Smooth muscle cell (in vitro differentiated cells): ENCODE results near the gene TCIRG1. TPM values are rescaled to one million over a fixed set of nuclear protein-coding genes. Genes with fewer than 3 reads are reported as not detected.

Experiments
- DNase-seq: peaks from one replicate; lab custom pipeline; 2025; ENCODE audit not compliant: unreplicated experiment; lab: John Stamatoyannopoulos, UW
- H2AFZ ChIP-seq: fragments of 200-600 bp; sonication (generic); 2 replicates; pipeline ENCODE4 v1.6.0; 2016; ENCODE audit warnings: antibody characterized with exemption, low read depth, mild to moderate bottlenecking
- H3F3A ChIP-seq: fragments of 200-600 bp; sonication (generic); 2 replicates; pipeline ENCODE4 v1.6.0; 2017; ENCODE audit warnings: antibody characterized with exemption, low read depth
- H3K27ac ChIP-seq: fragments of 200-600 bp; sonication (generic); 2 replicates; pipeline ENCODE4 v1.5.1; 2016; ENCODE audit warnings: low read depth, mild to moderate bottlenecking
- H3K27me3 ChIP-seq: fragments of 200-600 bp; sonication (generic); 2 replicates; pipeline ENCODE4 v1.6.1; 2016; ENCODE audit warnings: low read depth, mild to moderate bottlenecking
- H3K36me3 ChIP-seq: fragments of 200-600 bp; sonication (generic); 2 replicates; pipeline ENCODE4 v1.5.1; 2016; ENCODE audit warnings: low read depth
- H3K4me1 ChIP-seq: fragments of 200-600 bp; sonication (generic); 2 replicates; pipeline ENCODE4 v1.5.1; 2016; ENCODE audit warnings: low read depth
- H3K4me2 ChIP-seq: fragments of 200-600 bp; sonication (generic); 2 replicates; pipeline ENCODE4 v1.6.0; 2016; ENCODE audit warnings: mild to moderate bottlenecking
- H3K4me3 ChIP-seq: fragments of 200-600 bp; sonication (generic); 2 replicates; pipeline ENCODE4 v1.5.1; 2016; ENCODE audit warnings: mild to moderate bottlenecking
- H3K79me2 ChIP-seq: fragments of 200-600 bp; sonication (generic); 2 replicates; pipeline ENCODE4 v1.6.0; 2016; ENCODE audit warnings: low read depth, mild to moderate bottlenecking
- H3K9ac ChIP-seq: fragments of 200-600 bp; sonication (generic); 2 replicates; pipeline ENCODE4 v1.6.0; 2016; ENCODE audit warnings: low read depth
- H3K9me3 ChIP-seq: fragments of 200-600 bp; sonication (generic); replicated peaks from 2 replicates; pipeline ENCODE4 v1.5.1; 2016; ENCODE audit warnings: low read depth
- H4K20me1 ChIP-seq: fragments of 200-600 bp; sonication (generic); 2 replicates; pipeline ENCODE4 v1.6.0; 2016; ENCODE audit warnings: low read depth
- WGBS: methylation state at CpG from one replicate; pipeline ENCODE4 v1.1.7; 2016; ENCODE audit warnings: low lambda C conversion rate; 5-methylcytosine and 5-hydroxymethylcytosine counted together
- polyA plus RNA-seq: library from polyadenylated mRNA; unstranded; fragments of >200 nt; fragmentation: Nextera tagmentation; extraction: Ambion mirVana; gene quantifications from 2 replicates; pipeline ENCODE4 v1.2.1, GENCODE V29; 2016
- total RNA-seq: library from RNA; depleted of rRNA; stranded (reverse); fragments of >200 nt; gene quantifications from 2 replicates; pipeline ENCODE4 v1.2.3, GENCODE V29; 2014
- TF ChIP-seq, protein P1 (sequence below): fragments of 200-600 bp; sonication (generic); IDR thresholded peaks from 2 replicates; pipeline ENCODE4 v1.5.1; 2017; ENCODE audit warnings: borderline replicate concordance, mild to moderate bottlenecking, antibody characterized with exemption; ENCODE audit not compliant: insufficient read depth, poor library complexity, severe bottlenecking

Gene TCIRG1
- total and polyA plus RNA-seq, 2 experiments from 2014 or later: 39.7 to 59.0 TPM

DNA sequence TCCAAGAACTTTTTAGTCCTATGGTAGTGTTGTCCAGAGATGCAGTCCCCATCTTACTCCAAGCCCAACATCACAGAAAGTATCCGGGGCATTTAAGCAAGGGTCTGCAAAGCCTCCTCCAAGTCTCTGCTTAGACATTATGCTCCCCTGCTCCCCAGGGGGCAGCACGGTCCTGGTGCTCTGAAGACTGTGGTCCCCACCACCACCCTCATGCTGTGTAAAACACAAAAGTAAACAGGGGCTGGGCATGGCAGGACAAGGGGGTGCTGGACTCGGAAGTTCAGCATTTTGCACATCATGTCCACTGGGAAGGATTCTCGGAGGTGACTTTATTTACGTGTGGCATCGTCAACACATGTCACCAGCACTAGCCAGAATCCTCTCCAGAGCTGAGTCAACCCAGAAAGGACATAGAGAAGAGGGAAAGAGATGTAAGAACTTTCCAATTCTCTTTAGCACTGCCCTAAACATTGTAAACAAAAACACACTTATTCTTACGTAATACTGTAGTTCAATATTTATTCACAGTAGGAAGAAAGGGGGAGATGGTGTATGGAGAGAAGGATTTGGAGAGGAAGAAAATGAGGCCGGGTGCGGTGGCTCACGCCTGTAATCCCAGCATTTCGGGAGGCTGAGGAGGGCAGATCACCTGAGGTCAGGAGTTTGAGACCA is 37.7 kb downstream of the TCIRG1 start:
- Histone ChIP-seq H3K27me3 (no peaks in the 10 kb centered on the region), H3K36me3 (no peaks in the 10 kb centered on the region), H3K4me2 (no peak overlapping the region), H3K27ac (no peak overlapping the region), H2AFZ (no peak overlapping the region), H3K9me3 (no peaks in the 10 kb centered on the region), H3K4me1 (no peaks in the 10 kb centered on the region), H3K4me3 (no peak overlapping the region), H4K20me1 (peaks cover 14% of the 10 kb centered on the region), H3F3A (no peaks in the 10 kb centered on the region), H3K79me2 (no peaks in the 10 kb centered on the region), H3K9ac (no peak overlapping the region)
- TF ChIP-seq, protein P1, sequence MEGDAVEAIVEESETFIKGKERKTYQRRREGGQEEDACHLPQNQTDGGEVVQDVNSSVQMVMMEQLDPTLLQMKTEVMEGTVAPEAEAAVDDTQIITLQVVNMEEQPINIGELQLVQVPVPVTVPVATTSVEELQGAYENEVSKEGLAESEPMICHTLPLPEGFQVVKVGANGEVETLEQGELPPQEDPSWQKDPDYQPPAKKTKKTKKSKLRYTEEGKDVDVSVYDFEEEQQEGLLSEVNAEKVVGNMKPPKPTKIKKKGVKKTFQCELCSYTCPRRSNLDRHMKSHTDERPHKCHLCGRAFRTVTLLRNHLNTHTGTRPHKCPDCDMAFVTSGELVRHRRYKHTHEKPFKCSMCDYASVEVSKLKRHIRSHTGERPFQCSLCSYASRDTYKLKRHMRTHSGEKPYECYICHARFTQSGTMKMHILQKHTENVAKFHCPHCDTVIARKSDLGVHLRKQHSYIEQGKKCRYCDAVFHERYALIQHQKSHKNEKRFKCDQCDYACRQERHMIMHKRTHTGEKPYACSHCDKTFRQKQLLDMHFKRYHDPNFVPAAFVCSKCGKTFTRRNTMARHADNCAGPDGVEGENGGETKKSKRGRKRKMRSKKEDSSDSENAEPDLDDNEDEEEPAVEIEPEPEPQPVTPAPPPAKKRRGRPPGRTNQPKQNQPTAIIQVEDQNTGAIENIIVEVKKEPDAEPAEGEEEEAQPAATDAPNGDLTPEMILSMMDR: no peak
- 87% methylated on average over 11 of the region's 11 CpGs for WGBS
- DNase-seq: no peak

DNA sequence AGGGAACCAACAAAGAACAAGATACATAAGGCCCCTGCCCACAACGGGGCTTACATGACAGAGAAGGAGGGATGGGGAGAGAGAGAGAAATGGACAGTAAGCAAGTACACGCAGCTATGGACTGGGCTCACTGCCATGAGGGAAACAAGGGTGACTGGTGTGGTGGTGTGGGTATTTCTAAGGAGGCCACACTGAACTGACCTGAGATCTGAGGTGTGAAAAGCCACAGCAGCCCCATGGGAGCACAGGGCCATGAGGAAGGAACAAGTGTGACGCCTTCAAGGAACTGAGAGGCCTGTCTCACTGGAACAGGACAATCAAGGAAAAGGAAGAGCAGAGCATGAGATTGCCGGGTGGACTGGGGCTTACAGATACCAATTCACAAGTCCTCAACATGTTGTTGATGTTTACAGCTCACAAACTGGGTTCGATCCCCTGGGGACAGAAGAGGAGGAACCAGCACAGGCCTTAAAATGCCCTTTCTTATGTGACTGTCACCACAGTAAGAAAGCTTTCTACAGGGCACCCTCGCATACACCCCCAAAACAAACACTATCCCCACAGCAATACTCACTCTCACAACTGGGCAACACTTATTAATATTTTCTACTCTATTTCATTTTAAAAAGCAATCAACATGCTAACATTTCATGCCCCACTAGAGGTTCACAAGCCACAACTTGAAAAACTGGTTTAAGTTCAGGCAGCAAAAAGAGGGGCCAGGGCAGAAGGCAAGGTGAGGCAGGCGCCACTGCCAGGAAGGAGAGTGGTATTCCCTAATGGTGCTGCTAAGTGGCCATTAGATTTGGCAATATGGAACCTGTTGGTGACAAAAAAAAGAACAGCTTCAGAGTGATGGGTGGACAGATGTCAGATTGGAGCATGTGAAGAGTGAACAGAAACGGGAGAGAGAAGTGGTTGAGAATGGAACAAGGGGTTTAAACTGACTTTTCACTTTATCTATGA is 39.1 kb downstream of the TCIRG1 start:
- no peaks in the 10 kb centered on the region for H3K4me1 ChIP-seq
- peaks cover 23% of the 10 kb centered on the region for H4K20me1 ChIP-seq
- no peak overlapping the region for H3K27ac ChIP-seq
- TF ChIP-seq, protein P1: no peak
- H3K79me2 ChIP-seq: no peaks in the 10 kb centered on the region
- no peaks in the 10 kb centered on the region for H3K27me3 ChIP-seq
- 91% methylated on average over 8 of the region's 8 CpGs for whole genome bisulfite sequencing
- no peaks in the 10 kb centered on the region for H3K36me3 ChIP-seq
- no peak overlapping the region for H3K4me3 ChIP-seq
- no peak overlapping the region for H2AFZ ChIP-seq
- DNase-seq: no peak
- no peaks in the 10 kb centered on the region for H3K9me3 ChIP-seq
- H3K4me2 ChIP-seq: no peak overlapping the region
- H3K9ac ChIP-seq: no peak overlapping the region
- no peaks in the 10 kb centered on the region for H3F3A ChIP-seq

DNA sequence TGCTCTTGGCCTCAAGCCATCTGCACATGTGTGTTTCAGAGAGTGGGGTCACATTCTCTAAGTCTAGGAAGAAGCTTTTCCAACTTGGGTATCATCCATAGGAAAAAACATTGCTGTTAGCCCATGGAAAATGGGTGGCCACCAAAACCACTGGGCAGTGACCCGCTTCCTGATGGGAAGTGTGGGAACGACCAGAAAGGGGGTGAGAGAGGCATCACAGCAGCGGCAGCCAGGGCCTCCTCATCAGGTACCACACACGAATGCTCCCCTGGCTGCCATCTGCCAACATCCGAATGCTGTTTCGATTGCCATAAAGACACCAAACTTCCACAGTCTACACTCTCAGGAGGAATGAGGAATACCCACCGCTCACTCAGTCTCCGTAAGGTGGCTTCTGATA is 42.0 kb downstream of the TCIRG1 start:
- no peaks in the 10 kb centered on the region for H3K9me3 ChIP-seq
- no peaks in the 10 kb centered on the region for H3F3A ChIP-seq
- H3K4me1 ChIP-seq: no peaks in the 10 kb centered on the region
- no peaks in the 10 kb centered on the region for H3K36me3 ChIP-seq
- H3K9ac ChIP-seq: no peak overlapping the region
- no peak for DNase-seq
- no peaks in the 10 kb centered on the region for H3K79me2 ChIP-seq
- TF ChIP-seq, protein P1: no peak
- H3K27me3 ChIP-seq: no peaks in the 10 kb centered on the region
- peaks cover 46% of the 10 kb centered on the region for H4K20me1 ChIP-seq
- H3K4me2 ChIP-seq: no peak overlapping the region
- WGBS: 98% methylated on average over 8 of the region's 8 CpGs
- H3K27ac ChIP-seq: no peak overlapping the region
- no peak overlapping the region for H2AFZ ChIP-seq
- H3K4me3 ChIP-seq: no peak overlapping the region
